ENCODE results near the gene SPATA32.

GRCh38 chr17:45276031-45276430 is 14.1 kb upstream of the SPATA32 start:
- TF ChIP-seq, protein P1, sequence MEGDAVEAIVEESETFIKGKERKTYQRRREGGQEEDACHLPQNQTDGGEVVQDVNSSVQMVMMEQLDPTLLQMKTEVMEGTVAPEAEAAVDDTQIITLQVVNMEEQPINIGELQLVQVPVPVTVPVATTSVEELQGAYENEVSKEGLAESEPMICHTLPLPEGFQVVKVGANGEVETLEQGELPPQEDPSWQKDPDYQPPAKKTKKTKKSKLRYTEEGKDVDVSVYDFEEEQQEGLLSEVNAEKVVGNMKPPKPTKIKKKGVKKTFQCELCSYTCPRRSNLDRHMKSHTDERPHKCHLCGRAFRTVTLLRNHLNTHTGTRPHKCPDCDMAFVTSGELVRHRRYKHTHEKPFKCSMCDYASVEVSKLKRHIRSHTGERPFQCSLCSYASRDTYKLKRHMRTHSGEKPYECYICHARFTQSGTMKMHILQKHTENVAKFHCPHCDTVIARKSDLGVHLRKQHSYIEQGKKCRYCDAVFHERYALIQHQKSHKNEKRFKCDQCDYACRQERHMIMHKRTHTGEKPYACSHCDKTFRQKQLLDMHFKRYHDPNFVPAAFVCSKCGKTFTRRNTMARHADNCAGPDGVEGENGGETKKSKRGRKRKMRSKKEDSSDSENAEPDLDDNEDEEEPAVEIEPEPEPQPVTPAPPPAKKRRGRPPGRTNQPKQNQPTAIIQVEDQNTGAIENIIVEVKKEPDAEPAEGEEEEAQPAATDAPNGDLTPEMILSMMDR (IDR thresholded peaks at IDR 0.05): no peak
- no peak for TF ChIP-seq POLR2A (IDR thresholded peaks at IDR 0.05)
- TF ChIP-seq EP300 (IDR thresholded peaks at IDR 0.05): no peak

All from sigmoid colon (tissue), 4 donors.